HK-2 (cell line): ENCODE data around the gene ARHGAP22.

Source experiments
- DNase-seq: peaks from one replicate; pipeline ENCODE4 v3.0.0-alpha.2; 2018; ENCODE audit not compliant: unreplicated experiment

Gene ARHGAP22

DNA sequence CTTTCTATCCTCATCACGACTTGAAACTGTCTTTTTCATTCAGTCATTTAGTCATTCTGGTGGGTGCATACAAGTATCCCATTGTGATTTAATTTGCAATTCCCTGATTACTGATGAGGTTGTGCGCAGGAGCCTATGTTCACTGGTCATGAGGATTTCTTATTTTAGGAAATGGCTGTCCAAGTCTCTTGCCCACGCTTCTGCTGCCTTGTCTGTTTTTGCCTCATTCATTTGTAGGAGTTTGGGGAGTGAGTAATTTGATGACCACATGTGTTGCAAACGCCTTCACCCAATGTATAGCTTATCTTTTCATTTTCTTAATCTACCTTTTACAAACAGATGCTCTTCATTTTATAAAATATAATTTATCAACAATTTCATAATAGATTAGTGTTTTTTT lies 127.3 kb downstream of the ARHGAP22 start:
- no peak for DNase-seq

DNA sequence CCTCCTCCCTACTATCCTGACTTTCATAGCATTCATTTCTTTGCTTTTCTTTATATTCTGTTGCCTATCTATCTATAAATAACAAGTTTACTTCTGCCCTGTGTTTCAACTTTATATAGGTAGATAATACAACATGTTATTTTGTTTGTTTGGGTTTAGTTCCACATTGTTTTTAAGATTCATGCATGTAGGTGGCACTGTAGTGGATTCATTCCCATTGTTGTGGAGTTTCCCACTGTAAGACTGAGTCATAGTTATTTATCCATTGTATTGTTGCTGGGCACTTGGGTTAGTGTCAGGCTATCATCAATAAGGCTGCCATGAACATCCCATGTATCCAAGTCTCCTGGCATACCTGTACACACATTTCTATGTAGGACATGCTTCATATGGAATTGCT lies 127.7 kb downstream of the ARHGAP22 start:
- DNase-seq, result no peak

DNA sequence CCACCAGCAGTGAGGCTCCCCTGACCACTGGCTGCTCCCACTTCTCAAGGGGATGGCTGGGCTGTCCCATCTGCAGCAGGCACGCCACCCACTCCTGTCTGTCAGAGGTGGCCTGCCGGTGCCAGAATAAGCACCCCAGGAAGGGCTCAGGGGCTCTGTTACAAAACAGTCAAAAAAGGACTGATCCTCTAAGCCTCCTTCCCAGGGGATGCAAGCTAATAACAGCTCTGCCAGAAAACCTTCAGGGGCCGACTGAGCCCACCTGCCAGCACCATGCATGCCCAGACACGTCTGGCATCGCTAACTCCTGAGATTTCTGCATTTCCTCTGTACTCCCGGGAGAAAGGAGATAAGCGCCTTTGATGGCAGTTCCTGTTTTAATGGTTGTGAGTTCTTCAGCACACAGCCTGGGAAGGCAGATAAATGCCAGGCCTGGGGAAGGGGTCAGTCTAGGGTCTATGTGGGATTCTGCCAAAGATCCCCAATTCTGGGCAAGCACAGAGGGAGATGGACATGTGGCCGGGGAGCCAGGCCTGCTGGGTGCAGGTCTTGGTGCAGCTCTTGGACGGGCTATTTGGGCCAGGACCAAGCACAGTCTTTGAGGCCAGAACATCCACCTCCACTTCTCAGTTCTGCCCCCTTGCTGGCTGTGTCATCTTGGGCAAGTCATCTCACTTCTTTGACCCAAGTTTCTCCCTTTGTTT lies 128.4 kb downstream of the ARHGAP22 start:
- no peak for DNase-seq

DNA sequence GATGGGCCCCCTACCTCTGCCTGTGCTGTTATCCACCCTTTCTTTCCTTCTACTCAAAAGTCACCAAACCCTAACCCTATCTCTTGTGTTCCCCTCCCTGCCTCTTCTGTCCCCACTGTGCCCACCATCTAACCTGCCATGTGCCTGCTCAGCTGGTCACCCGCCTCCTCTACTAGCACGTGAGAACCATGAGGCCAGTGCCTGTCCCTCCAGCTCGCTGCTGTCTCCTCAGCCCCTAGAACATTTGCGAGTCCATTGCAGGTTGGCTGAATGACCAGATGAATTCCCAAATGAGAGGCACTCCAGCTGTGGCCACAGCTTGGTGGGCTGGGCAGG lies 129.0 kb downstream of the ARHGAP22 start:
- DNase-seq, result no peak

DNA sequence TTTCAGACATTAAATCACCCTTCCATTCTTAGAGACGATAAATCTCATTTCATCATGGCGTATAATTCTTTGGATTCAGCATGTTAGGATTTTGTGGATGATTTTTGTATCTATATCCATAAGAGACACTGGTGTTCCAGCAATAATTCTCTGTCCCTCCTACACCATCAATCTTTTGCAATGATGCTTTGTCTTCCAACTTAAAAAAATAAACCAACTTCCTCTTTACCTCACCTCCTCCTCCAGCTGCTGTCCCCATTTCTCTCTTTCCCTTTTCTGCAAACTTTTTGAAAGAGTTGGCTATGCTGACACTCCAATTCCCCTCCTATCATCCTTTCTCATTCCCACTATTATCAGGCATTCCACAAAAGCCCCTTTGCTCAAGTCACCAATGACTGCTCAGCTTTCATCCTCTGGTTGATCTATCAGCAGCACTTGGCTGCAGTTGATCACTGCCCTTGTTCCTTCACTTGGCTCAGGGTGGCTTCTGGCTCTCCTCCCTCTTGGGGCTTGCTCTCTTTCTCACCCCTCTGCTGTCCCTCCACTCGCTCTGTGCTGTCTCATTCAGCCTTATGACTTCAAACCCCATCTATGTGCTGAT lies 130.0 kb downstream of the ARHGAP22 start:
- no peak for DNase-seq

- DNase-seq, result no peak
These were observed 131.2 kb downstream of the ARHGAP22 start for GRCh38 chr10:48473704-48474103.

GRCh38 chr10:48472501-48473069 lies 132.3 kb downstream of the ARHGAP22 start:
- no peak for DNase-seq

DNA sequence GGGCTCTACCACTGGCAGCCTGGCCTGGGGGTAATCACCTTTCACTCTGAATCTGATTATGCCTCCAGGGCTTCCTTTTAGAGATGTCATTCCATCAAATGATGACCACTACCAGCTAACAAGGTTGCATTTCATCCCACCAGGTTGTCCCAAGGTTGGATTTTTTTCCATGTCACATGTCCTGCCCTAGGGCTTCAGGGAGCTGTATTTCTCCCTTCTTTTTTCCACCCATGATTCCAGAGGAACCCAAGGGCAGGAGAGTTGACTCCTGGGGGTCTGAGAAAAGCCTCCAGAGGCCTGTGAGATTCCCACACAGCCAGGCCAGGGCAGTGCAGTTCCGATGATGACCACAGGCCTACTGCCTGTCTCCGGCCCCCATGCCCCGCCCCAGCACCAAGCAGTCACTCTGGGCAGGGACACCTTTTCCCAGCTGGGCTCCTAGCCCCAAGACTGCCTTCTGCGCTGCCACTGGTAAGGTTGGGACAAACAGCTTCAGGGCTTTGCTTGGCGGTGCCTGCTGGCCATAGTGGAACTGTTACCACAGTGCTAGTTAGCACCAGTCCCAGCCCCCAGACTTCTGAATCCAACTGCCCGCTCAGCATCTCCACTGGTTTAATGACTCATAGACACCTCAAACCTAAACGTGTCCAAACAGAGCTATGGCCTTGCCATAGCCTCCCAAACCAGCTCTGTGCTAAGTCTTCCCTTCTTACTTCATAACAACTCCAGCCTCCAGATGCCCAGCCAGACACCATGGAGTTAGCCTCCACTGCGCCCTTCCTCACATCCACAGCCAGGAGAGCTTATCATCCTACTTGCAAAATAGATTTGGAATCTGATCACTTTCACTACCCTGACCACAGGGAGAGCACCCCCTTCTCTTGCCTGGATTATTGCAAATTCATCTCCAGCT lies 133.7 kb downstream of the ARHGAP22 start:
- DNase-seq, result no peak

DNA sequence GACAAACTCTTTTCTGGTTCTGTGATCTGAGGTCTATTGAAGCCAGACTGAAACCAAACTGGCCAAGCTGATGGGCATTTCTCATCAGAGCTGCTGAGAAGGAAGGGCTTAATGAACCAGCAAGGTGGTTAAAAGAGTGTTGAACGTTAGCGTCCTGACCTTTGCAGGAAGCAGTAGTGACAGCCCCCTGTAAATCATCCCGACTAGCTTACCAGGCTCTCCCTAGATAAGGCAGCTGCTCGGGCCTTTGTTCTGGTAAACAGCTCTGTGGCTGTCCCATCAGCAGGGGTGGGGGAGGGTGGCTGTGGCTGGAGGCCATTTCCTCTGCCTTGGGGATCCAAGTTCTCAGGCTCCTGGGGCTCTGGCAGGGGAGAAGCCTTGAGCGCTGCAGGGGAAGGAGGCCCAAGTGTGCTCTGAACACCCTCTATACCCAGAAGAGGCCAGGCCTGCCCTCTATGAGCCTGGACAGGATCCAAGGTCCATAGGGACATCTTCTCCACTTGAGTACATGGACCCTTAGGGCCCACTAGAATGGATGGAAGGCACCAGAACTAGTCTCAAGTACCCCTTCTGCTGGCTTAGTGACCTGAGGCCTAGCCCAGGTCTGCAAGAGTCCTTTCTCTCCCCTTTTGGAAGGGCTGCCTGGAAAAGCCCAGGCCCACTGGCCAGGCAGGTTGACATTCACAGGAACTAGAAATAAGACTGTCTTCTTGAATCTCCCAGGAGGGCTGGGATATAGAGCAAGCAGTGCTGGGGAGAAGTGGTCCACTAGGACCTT lies 134.6 kb downstream of the ARHGAP22 start:
- no peak for DNase-seq

DNA sequence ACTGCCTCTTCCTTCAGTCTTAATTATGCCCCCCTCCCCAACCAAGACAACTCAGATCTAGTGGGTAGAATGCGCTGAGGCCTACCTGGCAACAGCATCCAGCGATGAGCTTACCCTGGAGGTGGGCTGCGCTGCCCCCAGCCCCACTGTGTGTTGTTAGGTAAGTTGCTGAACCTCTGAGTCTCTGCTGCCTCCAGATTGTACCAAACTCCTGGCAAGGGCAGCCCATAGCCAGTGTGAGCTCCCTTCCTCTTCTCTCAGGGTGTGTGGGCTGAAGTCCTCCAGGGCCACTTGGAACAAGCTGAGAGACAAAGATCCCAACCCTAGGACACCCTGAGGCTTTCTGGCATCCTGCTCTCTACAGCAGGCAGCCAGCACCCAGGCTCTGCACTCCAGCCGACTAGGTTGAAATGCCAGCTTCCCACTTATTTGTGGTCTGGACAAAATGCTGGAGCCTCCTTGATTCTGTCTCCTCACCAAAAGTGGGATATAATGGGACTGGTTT lies 135.3 kb downstream of the ARHGAP22 start:
- DNase-seq, result no peak

- no peak for DNase-seq
These were observed 135.9 kb downstream of the ARHGAP22 start for GRCh38 chr10:48468866-48469511.

GRCh38 chr10:48468130-48468790 lies 136.6 kb downstream of the ARHGAP22 start:
- no peak for DNase-seq

DNA sequence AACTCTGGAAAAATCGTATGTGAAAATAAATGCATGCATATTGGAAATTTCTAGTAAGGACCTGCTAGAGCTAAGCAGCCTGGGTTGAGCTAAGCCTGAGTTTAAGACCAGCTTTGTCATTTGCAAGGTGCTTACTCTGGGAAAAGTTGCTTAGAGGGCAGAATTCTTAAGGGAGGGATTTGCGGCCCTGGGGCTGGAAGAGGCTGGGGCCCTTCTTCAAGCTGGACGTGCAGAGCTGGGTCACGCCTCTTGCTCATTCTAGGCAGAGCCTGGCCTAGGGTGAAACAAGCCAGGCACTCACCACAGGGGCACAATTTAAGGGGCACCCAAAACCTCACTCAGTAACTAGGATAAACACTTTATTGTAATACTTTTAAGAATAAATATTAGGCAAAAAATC lies 137.2 kb downstream of the ARHGAP22 start:
- no peak for DNase-seq

DNA sequence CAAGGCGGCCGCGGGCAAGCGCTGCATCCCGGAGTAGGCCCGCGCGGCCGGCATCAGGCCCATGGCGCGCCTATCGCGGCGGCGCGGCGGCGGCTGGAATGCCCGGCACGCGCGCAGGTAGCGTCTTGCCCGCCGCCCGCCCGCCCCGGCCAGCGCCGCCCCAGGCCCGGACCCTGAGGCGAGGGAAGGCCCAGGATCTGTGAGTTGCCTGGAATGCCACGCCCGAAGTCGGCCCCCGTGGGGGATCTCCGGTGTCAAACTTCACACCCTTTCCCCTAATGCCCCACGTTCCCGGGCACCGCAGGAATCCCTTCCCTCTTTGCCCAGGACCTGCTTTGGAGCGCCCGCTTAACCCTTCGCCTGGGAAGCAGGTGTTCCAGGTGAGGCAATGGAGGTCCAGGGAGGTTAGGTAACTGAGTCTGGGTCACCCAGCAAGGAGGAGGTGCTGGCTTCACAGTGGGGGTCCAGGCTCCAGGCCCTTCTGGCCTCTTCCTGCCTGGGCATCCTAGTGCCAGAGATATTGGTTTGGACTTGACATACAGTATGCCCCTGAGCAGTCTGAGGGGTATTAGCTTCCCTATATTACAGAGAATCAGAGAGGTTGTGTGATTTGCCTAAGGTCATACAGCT lies 138.1 kb downstream of the ARHGAP22 start:
- no peak for DNase-seq

GRCh38 chr10:48465860-48466521 lies 138.9 kb downstream of the ARHGAP22 start:
- DNase-seq, result no peak

GRCh38 chr10:48464871-48465736 lies 139.8 kb downstream of the ARHGAP22 start:
- no peak for DNase-seq

- no peak for DNase-seq
These were observed 140.6 kb downstream of the ARHGAP22 start for GRCh38 chr10:48464121-48464870.
